Right cardiac atrium (tissue), 5 donors: ENCODE results near the gene MTG2. TPM values are rescaled to one million over a fixed set of nuclear protein-coding genes. Genes with fewer than 3 reads are reported as not detected.
A peak's percentile ranks its signal among the peaks of the same experiment; 100 is the strongest.

Experiments used
- ATAC-seq, 2 donors: fragments of 200-7000 bp; cut with Tn5 transposase; one replicate each; pipeline versions ENCODE4 v1.8.0 to v1.9.1; 2020; ENCODE audit warnings: moderate library complexity in 2 of 2, mild to moderate bottlenecking in 1 of 2
- DNase-seq, 3 donors: peaks; one replicate each; pipeline ENCODE4 v3.0.0-alpha.2; 2020
- H3K27ac ChIP-seq: one replicate; pipeline ENCODE4 v1.5.1; 2013; ENCODE audit warnings: mild to moderate bottlenecking, low read length, control low read depth, moderate library complexity
- H3K27me3 ChIP-seq: one replicate; pipeline ENCODE4 v1.6.1; 2013; ENCODE audit not compliant: control insufficient read depth, insufficient read depth
- H3K4me1 ChIP-seq: one replicate; pipeline ENCODE4 v1.6.1; 2013; ENCODE audit warnings: low read length; ENCODE audit not compliant: control insufficient read depth, insufficient read depth
- H3K4me3 ChIP-seq: one replicate; pipeline ENCODE4 v1.5.1; 2013; ENCODE audit warnings: low read length, control low read depth
- H3K9me3 ChIP-seq: one replicate; pipeline ENCODE4 v1.6.1; 2013; ENCODE audit warnings: low read length; ENCODE audit not compliant: control insufficient read depth
- WGBS: extraction: QIAGEN DNeasy Blood & Tissue Kit; methylation state at CpG from one replicate; pipeline ENCODE4 v1.1.7; 2013; 5-methylcytosine and 5-hydroxymethylcytosine counted together
- intact Hi-C, 4 donors: fragments of 100-400 bp; cut with DNase I; formaldehyde crosslinking; loops; one replicate each; pipeline versions ENCODE4 v1.11.0 to v1.14.0; 2022 to 2023
- polyA plus RNA-seq: library from polyadenylated mRNA; stranded (reverse); fragments of 200-250 nt; gene quantifications from one replicate; pipeline ENCODE4 v1.2.3, GENCODE V29; 2013
- total RNA-seq, 4 donors: library from RNA; stranded (reverse); fragmentation: NEBNext Ultra II Directional; extraction: Animal tissue kit (Norgen Biotek cat#: 25700); gene quantifications; one replicate each; pipeline ENCODE4 v1.2.1, GENCODE V29; 2021
- donor health status: healthy with polysubstance abuse.
- donor health status: DM: no; HTN: yes; CAD: no.
- donor health status: DM: no; HTN: no; CAD: no.
- donor health status: DM: no; HTN: yes; CAD: no; lungs with severe emphysema.
- donor health status: DM: yes; HTN: yes; CAD: no.

The MTG2 gene
- total and polyA plus RNA-seq, 5 donors = 20.4 to 29.2 (median 25.2) TPM

DNA sequence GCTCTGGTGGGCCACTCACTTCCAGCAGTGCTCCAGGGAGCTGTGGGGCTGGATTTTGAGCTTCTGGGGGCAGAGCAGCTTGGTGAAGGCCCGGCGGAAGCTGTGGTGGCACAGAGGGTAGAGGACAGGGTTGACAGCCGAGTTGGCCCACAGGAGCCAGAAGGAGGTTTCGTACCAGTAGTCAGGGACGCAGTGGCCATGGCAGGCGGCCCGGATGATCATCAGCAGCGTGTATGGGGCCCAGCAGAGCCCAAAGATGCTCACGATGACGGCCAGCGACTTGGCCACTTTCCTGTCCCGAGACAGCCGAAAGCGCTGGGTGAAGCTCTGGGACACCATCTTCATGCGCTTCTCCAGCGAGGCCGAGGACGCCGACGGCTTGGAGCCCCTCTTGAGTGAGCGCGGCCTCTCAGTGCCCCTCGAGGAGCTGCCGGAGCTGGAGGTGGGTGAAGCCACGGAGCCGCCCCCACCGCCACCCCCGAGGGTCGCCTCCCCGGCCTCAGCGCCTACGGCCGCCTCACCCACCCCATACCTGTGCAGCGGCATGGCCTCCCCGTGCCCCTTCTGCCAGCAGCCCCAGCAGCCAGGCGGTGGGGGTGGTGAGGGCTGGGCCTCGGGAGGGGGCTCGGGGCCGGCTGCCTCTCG is 33.3 kb downstream of the MTG2 start:
- Histone ChIP-seq H3K4me3 (no peak overlapping the region), H3K9me3 (no peaks in the 10 kb centered on the region), H3K27ac (no peak overlapping the region), H3K4me1 (no peaks in the 10 kb centered on the region), H3K27me3 (no peaks in the 10 kb centered on the region)
- DNase-seq (peak in 2 of 3 donors; percentile 33 to 49), ATAC-seq (no peak)
- 79% methylated on average over 40 of the region's 40 CpGs for WGBS
- intact Hi-C loops = no loop called here

DNA sequence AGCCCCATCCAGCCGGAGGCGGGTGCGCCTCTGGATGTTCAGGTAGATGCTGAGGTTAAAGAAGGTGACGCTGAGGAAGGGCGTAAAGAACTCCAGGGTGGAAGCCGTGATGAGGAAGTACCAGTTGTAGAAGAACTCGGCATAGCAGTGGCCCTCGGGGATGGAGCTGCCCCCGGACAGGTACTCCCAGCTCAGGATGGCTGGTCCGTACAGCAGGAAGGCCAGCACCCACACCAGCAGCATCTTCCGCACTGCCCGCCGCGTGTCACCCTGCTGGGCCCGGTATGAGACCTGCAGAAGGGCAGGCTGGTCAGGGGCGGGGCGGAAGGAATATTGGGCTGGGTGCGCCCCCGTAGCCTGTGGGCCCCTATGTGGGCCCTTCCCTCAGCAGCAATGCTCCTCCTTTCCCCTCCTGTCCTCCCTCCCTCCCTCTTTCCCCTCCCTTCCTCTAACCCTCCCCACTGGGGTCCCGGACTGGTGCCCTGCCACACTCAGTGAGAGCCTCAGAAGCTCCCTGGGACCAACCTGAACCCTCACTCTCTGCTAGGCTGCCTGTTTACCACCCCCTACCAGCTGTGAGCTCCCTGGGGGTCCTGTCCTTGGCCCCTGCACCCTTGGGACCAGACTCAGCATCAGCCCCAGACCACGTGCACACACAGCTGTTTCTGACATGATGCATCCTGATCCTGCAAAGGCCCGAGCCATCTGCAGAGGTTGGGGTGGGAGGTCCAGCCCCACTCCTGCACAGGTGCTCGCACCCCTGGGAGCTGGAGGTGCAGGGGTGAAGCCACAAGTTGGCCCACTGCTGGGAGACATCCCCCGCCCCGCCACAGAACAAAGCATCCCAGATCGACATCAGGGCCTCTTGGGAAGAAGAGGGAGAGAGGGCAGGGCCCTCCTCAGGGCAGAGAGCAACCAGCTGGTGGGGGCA is 34.1 kb downstream of the MTG2 start:
- H3K9me3 ChIP-seq = no peaks in the 10 kb centered on the region
- H3K4me1 ChIP-seq = no peaks in the 10 kb centered on the region
- WGBS = 69% methylated on average over 26 of the region's 26 CpGs
- no peak for ATAC-seq
- DNase-seq = peak in 2 of 3 donors; percentile 30 to 45
- H3K27ac ChIP-seq = no peak overlapping the region
- no peak overlapping the region for H3K4me3 ChIP-seq
- intact Hi-C loops = no loop called here
- H3K27me3 ChIP-seq = no peaks in the 10 kb centered on the region

DNA sequence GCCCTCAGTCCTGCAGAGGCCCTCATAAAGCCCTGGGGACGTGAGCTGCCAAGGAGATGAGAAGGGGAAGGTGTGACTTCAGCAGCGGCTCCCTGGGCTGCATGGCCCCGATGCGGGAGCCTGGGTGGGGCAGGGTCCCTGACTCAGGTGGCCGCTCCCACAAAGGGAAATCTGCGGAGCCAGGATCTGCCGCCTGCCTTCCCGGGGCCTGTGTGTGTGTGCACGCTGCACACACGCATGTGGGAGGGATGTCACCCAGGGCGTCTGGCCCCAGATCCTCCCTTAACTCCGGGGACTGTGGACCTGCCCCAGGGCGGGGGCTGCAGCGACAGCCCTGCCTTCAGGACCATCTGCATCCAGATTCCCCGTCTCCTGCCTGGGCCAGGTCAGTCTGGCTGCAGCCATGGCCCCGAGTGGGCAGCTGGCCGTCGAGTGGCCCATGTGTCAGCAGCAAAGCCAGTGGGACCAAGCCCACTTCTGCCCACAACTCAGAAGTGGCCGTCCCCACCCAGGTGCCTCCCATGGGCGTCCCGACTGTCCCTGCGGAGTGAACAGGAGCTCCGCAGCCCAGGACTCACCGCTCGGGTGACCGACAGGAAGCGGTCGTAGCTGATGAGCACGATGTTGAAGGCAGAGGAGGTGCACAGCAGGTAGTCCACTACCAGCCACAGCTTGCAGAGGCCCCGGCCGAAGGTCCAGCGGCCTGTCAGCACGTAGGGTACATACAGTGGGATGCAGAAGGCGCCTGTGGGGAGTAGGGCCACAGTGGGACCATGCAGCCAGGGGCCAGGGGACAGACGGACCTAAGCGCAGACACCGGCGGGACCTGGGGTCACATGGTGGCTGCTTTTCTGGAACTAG is 35.3 kb downstream of the MTG2 start:
- Histone ChIP-seq H3K4me3 (no peak overlapping the region), H3K4me1 (no peaks in the 10 kb centered on the region), H3K9me3 (no peaks in the 10 kb centered on the region), H3K27me3 (no peaks in the 10 kb centered on the region), H3K27ac (no peak overlapping the region)
- DNase-seq (peak in 2 of 3 donors; percentile 26 to 36), ATAC-seq (no peak)
- intact Hi-C loops = no loop called here
- WGBS = 54% methylated on average over 38 of the region's 38 CpGs

DNA sequence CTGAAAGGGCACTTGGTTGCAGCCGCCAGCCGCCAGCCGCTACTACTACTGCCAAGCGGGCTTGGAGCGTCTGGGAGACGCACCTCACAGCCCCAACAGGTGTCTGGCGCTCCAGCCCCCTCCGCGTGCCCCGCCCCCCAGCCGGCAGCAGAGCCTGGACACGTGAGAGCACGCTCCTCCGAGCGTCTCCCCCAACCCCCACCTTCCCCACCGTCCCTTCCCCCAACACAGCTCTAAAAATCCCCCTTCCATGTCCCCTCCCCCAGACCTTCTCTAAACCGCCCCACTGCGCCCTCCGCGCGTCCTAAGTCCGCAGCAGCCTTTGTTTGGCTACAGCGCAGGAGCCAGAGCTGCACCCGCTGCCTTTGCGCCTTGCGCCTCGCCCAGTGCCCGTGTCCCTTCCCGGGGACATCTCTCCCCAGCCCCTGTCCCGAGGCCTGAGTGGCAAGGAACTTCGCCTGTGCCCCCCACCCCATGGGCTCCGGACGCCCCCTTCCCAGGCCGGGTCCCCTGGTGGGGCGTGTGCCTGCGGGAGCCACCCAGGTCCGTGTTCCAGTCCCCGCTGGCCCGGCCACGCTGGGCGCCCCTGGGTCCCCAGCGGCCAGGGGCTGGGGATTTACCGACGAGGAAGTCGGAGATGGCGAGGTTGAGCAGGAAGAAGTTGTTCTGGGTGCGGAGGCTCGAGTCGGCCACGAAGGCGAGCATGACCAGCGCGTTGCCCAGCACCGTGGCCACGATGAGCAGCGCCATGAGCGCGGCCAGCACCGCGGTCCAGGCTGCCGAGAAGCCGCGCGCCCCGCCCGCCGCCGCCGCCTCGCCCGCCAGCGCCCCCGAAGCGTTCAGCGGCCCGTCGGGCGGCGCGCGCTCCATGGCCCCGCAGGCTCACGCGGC is 36.5 kb downstream of the MTG2 start:
- 1% methylated on average over 84 of the region's 84 CpGs for WGBS
- H3K9me3 ChIP-seq = no peaks in the 10 kb centered on the region
- intact Hi-C loops = no loop called here
- H3K4me1 ChIP-seq = no peaks in the 10 kb centered on the region
- H3K27ac ChIP-seq = no peak overlapping the region
- no peaks in the 10 kb centered on the region for H3K27me3 ChIP-seq
- ATAC-seq = no peak
- peak in 2 of 3 donors; percentile 46 to 53 for DNase-seq
- H3K4me3 ChIP-seq = peak overlapping the region; percentile 46

- H3K9me3 ChIP-seq = no peaks in the 10 kb centered on the region
- H3K4me3 ChIP-seq = peak within 1 kb of the TSS; percentile 46
- no peaks in the 10 kb centered on the region for H3K4me1 ChIP-seq
- DNase-seq = peak; percentile 54 to 80 (median 80)
- intact Hi-C loops = no loop called here
- peak; percentile 53 to 70 for ATAC-seq
- H3K27ac ChIP-seq = no peak within 1 kb of the TSS
- H3K27me3 ChIP-seq = no peaks in the 10 kb centered on the region
- WGBS = under 1% methylated on average over 84 of the region's 84 CpGs
Observed at GRCh38 chr20:62219992-62220665, 37.3 kb downstream of the MTG2 start, which contains the start of gene HRH3. Gene HRH3, minus strand, starts transcription at chr20:62220278. Its CDS starts 308 bp downstream, at chr20:62219970.

- WGBS = 3% methylated on average over 46 of the region's 46 CpGs
- intact Hi-C loops = no loop called here
- Histone ChIP-seq H3K9me3 (no peaks in the 10 kb centered on the region), H3K4me3 (no peak overlapping the region), H3K27ac (no peak overlapping the region), H3K27me3 (no peaks in the 10 kb centered on the region), H3K4me1 (no peaks in the 10 kb centered on the region)
- no peak for DNase-seq
- no peak for ATAC-seq
Observed at GRCh38 chr20:62220666-62221568, 38.1 kb downstream of the MTG2 start.

DNA sequence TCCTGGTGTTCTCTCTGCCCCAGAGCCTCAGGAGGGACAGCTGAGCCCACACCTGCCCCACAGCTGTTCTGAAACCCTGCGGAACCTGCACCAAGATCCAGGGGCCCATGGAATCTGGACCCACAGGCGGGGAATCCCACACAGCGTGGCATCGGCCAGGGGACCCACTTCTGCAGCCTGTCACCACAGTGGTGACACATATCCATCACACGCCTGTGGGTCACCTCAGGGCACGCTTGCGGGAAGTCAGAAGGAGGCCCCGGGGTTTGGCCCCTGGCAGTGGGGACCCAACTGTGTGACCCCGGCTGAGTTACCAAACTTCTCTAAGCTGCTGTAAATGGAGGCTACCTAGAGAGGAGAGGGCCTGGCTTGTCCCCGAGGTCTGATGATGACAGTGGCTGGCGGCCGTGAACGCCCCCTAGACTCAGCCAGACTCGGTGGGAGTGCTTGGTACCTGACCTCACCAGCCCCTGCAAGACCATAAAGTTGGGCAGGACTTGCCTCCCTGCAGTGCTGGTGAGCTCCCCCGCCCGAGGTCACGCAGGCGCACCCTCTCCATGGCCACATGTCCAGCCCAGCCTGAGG is 39.5 kb downstream of the MTG2 start:
- intact Hi-C loops = no loop called here
- WGBS = 83% methylated on average over 18 of the region's 18 CpGs
- H3K4me1 ChIP-seq = no peaks in the 10 kb centered on the region
- H3K9me3 ChIP-seq = no peaks in the 10 kb centered on the region
- H3K4me3 ChIP-seq = no peak overlapping the region
- no peak overlapping the region for H3K27ac ChIP-seq
- ATAC-seq (no peak), DNase-seq (no peak)
- H3K27me3 ChIP-seq = no peaks in the 10 kb centered on the region

DNA sequence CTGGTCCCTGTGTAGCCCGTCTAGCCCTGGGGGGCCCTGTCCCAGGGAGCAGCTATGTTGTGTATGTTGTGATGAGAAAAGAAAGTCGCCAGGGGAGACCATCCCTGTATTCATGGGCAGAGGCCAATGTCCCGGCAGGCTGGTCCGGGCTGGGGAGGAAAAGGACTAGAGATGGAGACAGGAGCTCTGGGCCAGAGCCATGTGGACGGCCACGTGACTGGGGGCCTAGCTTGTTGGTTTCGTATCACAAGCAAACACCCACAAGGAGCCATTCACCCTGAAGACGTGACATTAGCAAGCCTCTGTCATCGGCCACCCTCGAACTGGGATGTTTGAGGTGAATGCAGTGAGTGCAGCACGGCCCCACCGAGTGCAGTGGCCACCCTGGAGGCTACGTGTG is 40.1 kb downstream of the MTG2 start:
- no peaks in the 10 kb centered on the region for H3K4me1 ChIP-seq
- no peak overlapping the region for H3K27ac ChIP-seq
- ATAC-seq (no peak), DNase-seq (no peak)
- WGBS = 71% methylated on average over 13 of the region's 13 CpGs
- H3K9me3 ChIP-seq = no peaks in the 10 kb centered on the region
- intact Hi-C loops = no loop called here
- H3K4me3 ChIP-seq = no peak overlapping the region
- no peaks in the 10 kb centered on the region for H3K27me3 ChIP-seq

- no peaks in the 10 kb centered on the region for H3K9me3 ChIP-seq
- H3K27me3 ChIP-seq = no peaks in the 10 kb centered on the region
- H3K4me1 ChIP-seq = no peaks in the 10 kb centered on the region
- WGBS = 81% methylated on average over 9 of the region's 9 CpGs
- H3K4me3 ChIP-seq = no peak overlapping the region
- no peak overlapping the region for H3K27ac ChIP-seq
- intact Hi-C loops = no loop called here
- no peak for DNase-seq
- no peak for ATAC-seq
Observed at GRCh38 chr20:62223571-62223970, 40.7 kb downstream of the MTG2 start.
